Hematopoietic multipotent progenitor cell treated with erythropoietin and hydrocortisone succinate and interleukin-3 and kit ligand, for 15 days (in vitro differentiated cells): ENCODE measurements around the gene SSTR3.

ENCODE experiments used
- DNase-seq: peaks from one replicate; pipeline ENCODE4 v3.0.0-alpha.2; 2015; ENCODE audit warnings: low spot score

The SSTR3 gene

DNA sequence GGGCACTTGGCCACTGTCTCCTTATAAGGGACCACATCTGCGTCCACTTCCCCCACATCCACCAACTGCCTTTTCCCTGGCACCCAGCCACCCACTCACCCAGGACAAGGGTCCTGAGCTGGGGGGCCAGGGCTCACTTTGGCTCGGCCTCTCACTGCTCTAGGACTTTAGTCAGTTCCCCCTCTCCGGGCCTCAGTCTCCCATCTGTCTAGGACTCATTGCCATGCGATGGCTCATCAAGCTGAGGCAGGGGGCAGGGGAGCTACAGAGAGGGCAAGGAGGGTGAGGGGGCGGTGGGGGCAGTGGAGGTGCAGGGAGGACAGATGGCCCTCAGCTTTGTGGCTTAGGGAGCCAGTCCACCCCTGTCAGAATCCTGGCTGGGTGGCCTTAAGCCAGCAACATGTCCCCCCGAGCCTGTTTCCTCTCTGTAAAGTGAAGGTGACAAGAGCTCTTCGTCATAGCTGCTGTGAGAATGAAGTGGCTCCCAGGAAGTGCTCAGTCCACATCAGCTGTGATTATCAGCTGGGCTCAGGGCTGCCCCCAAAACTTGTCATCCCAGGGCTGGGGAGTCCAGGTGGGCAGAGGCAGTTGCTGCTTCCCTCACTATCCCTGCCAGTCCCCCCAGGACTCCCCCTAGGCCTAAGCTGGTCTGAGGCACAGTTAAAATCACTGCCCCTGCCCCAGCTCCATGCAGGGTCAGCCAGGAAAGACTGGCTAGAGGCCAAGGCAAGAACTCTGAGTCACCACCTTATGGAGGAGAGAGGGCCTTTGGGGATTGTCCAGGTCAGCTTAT, 16.9 kb upstream of the SSTR3 start:
- DNase-seq, result no peak

DNA sequence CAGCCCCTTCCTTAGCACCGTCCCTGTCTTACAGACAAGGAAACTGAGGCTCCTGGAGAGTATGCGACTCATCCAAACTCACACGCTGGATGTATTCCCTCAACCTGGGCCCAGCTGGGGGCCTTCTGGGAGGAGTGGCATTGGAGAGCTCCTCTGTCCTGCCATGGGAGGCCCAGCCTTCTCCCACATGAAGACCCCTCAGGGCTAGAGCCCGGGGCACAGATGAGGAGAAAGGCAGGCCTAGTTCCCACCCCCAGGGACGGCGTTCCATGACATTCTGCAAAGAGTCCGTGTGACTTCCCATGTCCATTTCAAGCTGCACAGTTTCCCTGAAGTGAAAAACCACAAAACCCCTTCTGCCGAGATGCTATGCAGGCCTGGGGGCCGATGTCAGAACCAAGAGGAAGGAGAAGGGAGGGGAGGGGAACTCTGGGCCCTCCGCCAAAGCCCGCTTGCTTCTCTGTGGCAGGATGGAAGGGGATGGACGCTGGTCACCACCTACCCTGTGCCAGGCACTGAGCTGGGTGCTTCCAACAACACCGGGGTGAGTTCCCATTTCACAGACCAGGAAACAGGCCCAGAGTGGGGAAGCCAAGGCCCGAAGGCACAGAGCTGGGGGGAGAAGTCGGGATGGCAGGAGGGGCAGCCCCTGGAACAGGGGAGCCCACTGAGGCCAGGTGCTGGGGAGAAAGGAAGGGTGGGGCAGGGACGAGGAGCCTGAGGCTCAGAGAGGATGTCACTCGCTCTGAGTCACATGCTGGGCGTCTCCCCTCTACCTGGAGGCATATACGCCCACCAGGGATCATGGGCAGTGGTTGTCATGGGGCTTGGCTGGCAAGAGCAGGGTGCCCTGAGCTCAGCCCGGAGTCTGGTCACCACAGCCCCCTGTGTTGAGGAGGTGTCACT, 16.1 kb upstream of the SSTR3 start:
- DNase-seq, result no peak

DNA sequence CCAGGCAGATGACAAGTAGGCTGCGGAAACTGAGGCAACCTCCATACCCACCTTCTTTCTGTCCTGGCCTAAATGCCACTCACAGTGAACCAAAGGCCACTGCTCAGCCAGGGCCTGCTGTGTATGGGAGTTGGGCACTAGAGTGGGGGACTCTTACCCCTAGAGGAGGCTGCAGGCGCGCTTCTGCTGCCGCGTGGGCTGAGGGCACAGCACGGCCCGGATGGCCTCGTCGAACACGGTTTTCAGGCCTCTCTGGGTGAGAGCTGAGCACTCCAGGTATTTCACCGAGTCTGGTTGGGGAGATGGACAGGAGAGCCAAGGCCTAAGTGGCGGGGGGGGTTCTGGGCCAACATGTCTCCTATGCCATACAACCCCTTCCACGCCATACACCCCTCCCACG, 14.2 kb upstream of the SSTR3 start:
- DNase-seq, result no peak

DNA sequence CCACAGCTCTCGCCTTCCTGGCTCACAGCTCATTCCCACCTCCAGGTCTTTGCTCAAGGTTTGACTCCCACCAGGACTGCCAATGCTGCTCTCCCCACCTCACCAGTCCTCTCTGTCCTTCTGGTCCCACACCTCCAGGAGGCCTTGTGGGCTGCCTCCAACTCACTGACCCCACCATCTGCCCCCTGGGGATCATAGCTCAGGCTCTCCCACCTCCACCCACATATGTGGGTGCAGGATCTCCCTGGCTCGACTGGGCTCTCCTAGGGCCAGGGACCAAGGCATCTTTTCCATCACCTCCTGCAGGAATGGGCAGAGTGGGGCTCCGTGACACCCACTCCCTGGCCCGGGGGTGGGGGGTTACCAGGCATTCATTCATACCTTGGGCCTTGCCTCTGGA, 13.8 kb upstream of the SSTR3 start:
- DNase-seq, result no peak

- DNase-seq, result no peak
Measured at GRCh38 chr22:37225481-37225880, 13.2 kb upstream of the SSTR3 start.

GRCh38 chr22:37224757-37225420, 12.6 kb upstream of the SSTR3 start:
- DNase-seq, result no peak

DNA sequence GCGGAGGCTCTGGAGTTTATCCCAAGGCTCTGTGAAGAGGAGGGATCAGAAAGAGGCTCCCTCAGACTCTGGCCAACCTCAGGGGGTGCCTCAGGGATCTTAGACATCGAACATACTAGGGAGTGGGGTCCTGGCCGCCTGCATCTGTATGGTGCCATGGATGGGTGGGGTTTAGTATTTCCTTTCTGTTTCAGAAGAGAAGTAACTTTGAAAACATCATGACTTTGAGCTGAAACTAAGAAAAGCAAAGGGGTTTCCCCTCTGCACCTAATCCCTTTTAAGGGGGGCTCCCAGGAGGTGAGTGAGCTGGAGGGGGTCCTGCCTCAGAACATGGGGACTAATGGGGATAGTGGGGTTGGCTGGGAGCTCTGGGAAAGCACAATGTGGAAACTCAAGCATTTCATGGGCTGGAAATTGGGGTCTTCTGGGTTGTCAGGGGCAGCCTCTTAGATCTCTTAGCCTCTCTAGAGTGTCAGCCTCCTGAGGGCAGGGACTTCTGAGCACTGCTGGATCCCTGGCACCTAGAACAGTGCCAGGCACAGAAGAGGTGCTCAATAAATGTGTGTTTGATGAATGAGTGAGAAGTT, 11.8 kb upstream of the SSTR3 start:
- DNase-seq, result no peak

- DNase-seq, result no peak
Measured at GRCh38 chr22:37222440-37222971, 10.2 kb upstream of the SSTR3 start.

GRCh38 chr22:37221424-37222333, 9.4 kb upstream of the SSTR3 start:
- no peak for DNase-seq

DNA sequence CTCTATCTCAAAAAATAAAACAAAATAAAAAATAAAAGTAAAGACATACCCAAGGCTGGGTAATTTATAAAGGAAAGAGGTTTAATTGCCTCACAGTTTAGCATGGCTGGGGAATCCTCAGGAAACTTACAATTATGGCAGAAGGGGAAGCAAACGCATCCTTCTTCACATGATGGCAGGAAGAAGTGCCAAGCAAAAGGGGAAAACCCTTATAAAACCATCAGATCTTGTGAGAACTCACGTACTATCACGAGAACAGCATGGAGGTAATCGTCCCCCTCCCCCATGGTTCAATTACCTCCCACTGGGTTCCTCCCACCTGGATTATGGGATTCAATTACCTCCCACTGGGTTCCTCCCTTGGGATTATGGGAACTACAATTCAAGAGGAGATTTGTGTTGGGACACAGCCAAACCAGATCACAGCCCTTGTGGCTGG, 8.3 kb upstream of the SSTR3 start:
- DNase-seq, result no peak

GRCh38 chr22:37219533-37219932, 7.3 kb upstream of the SSTR3 start:
- DNase-seq, result no peak

DNA sequence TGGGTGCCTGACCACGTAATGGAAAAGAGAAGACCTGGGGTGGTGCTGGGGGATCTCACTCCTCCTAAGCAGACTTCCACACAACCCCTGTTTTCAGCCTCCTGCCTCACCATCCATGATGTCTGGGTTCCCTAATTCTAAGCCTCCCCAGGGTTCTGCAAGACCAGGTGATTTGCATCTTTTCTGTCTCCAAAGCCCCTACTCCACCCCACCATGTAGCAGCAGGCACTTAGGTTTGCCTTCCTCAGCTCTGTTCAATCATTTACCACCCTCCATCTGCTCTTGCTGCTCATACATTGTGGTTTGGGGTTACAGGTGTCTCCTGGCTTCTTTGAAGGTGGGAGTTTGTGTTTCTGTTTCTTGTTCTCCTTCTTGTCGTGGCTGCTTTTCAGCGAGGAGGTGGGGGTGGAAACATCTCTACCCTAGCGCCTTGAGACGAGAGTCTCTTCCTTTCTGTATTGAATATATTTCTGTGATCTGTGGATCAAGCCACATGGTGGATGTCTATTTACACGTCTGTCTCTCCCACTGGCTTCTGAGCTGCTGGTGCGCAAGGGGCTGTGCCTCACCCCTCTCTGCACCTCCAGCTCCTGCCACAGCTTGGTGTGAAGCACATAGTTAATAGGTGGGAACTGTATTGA, 6.6 kb upstream of the SSTR3 start:
- DNase-seq, result no peak

DNA sequence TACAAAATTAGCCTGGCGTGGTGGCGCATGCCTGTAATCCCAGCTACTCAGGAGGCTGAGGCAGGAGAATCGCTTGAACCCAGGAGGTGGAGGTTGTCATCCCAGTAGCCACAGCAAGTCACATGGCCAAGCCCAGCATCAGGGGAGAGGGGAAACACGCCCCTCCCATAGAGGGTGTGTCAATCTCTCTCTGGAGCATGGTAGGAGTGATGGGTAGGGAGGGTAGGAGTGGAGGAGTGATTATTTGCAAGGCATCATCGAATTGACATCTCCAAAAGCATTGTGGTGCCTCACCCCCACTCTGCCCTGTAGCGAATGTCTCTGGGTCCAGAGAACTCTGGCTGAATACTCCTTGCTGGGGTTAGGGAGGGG, 6.1 kb upstream of the SSTR3 start:
- DNase-seq, result no peak

- DNase-seq, result no peak
Measured at GRCh38 chr22:37215890-37216289, 3.6 kb upstream of the SSTR3 start.

GRCh38 chr22:37214731-37215030, 2.4 kb upstream of the SSTR3 start:
- DNase-seq, result no peak

DNA sequence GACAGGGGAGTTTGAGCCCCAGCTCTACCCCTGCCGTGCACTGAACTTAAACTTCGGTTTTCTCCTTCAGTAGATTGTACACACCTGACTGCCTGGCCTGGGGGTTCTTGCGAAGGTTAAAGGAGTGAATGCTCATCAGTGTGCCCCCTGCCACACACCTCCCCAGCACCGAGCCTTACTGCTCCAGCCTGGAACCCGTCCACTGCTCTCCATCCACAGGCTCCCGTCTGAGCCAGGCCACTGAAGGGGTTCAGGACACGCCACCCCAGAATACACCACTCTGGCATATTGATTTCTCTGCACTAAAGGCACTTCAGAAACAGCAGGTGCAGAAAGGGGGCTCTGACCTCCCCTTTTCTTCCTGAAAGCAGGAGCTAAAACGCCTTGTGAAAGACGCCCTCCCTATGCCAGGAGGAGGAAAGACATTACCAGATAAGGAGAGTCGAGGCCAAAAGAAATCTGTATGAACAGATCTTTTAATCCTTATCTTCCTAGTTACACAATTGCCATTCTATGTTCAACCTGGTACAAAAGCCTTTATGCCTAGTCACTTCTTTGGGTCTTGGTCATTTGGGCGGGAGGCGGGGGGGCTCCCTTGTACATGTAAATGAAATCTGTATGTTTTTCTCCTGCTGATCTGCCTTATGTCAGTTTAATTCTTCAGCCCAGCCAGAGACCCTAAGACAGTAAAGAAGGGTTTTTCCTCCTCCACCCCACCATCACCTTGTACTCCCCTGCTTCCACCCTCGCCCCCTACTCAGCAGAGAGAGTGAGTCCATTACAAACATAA, 1.9 kb upstream of the SSTR3 start:
- no peak for DNase-seq

- no peak for DNase-seq
Measured at GRCh38 chr22:37213218-37213855, 1.1 kb upstream of the SSTR3 start.

GRCh38 chr22:37211866-37212173, 457 bp downstream of the SSTR3 start:
- no peak for DNase-seq

DNA sequence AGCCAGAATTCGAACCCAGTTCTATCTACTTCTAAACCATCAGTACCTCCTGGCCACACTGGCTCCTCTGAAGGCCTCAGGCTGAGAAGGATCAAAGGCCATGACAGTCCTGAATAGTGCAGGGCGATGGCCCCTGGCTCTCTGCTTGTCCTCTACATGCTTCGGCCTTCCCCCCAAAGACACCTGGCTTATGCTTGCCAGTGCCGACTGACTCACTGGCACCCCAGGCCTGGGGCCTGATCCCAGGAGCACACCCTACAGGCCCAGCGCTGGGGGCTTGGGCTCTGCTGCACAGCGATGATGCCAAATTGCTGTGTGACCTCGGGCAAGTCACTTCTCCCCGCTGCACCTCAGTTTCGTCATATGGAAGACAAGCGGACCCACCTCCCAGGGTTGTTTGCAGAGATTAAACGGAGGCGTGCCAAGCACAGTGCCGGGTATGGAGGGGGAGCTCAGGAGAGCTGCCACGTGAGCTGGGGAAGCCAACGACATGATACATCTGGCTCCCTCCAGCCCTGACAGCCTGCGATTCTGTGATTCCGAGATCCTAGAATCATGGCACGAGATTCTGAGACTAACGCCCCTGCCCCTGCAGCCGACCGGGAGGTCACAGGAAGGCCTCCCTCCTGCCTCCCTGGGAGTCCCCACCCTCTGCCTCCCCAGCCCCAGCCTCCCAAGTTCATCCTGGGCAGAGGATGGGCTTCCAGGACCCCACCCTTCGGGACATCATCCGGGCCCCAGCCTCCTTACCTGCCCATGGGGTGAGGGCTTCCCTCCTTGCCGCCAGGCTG, 1.0 kb downstream of the SSTR3 start:
- DNase-seq, result no peak
